DMS53 treated with DMSO at 0.1 percent for 48 hours (cell line): Measurements from ENCODE around the gene RBPJ.
A peak's percentile ranks its signal among the peaks of the same experiment; 100 is the strongest.
"Not testable (repeated sequence)": the region's sequence is repeated elsewhere in the genome, so short reads cannot be mapped to it uniquely, and the experiment has no call there.

ENCODE experiments used
- DNase-seq: peaks from one replicate; lab custom pipeline; 2025; ENCODE audit not compliant: unreplicated experiment; lab: John Stamatoyannopoulos, UW

Gene RBPJ

GRCh38 chr4:26300314-26301307 lies 20.2 kb upstream of the RBPJ start:
- DNase-seq, result no peak

- no peak for DNase-seq
Observed at GRCh38 chr4:26302031-26302899, 18.5 kb upstream of the RBPJ start.

GRCh38 chr4:26303008-26303407 lies 17.8 kb upstream of the RBPJ start:
- DNase-seq, result no peak

DNA sequence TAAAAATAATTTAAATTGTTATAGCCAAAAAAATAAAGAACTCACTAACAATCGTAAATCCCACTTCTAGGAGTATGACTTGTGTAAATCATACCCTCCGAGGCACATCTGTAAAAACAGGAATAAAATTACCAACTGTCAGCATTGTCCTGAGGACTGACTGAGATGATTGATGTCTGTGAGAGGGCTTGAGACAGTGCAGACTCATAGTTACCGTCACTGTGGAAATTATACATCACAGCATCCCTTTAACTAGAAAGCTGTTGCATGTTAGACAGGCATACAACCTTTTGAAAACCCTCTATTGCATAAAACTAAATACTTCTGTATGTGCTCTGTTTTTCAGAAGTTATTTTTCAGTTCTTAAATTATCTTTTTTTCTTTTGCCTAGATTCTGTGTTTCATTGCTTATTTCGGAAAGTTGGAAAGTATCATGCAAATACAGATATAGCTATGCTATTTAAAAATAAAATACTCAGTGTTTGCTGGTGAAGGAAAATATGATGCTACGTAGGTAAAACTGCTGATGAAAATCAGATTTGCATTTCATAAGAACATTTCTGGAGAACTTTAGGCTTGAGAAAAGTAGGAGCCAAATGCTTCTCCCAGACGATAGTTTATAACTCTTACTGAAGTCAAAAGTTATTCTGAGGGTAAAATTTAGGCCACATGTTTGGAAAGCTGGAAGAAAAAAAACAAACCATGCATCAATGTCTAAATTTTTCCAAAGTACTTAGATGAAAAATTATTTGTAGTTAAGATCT lies 13.6 kb upstream of the RBPJ start:
- no peak for DNase-seq

DNA sequence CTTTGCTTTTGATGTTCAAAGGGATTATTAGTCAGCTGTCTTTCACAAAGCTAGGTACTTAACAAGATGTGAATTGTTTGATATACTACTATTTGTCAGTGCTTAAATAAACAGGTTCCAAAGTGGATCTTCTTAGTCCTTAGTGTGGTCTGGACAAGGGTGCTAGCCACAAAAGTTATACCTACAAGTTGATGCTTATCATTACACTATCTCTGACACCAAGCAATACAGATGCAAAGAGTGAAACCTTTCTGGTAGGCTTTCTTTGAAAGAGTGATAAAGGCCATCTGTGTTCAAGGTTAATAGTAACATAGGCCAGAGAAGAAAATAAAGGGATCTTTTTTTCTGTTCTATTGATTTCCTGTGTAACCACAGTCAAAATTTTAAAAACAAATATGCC lies 12.2 kb upstream of the RBPJ start:
- DNase-seq, result no peak

DNA sequence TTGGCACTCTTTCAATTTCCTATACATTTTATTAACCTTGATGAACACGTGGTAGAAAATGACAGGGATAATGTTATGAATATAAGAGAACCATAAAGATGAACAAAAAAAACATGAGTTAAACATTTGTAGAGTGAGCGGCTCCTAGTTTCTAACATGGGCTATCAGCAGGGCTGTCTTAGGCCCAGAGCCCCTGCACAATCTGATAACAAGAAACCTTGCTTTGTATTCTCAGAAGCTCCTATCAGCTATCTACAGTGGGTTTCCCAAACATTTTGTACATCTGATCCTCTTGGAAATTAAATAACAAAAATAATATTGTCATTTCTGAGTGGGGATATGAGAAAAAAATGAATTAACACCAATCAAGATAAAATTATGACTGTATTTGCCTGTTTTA lies 10.6 kb upstream of the RBPJ start:
- DNase-seq, result no peak

GRCh38 chr4:26311633-26312032 lies 9.2 kb upstream of the RBPJ start:
- no peak for DNase-seq

DNA sequence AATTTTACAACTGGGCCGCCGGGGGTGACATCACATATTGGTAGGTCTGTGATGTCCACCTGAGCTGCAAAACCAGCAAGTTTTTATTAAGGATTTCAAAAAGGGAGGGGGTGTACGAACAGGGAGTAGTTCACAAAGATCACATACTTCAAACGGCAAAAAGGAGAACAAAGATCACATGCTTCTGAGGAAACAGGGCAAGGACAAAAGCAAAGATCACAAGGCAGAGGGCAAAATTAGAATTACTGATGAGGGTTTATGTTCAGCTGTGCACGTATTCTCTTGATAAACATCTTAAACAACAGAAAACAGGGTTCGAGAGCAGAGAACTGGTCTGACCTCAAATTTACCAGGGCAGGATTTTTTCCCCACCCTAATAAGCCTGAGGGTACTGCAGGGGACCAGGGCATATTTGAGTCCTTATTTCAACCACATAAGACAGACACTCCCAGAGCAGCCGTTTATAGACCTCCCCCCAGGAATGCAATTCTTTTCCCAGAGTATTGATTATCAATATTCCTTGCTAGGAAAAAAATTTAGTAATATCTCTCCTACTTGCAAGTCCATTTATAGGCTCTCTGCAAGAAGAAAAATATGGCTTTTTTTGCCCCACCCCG lies 5.4 kb upstream of the RBPJ start:
- not testable (repeated sequence) for DNase-seq

DNA sequence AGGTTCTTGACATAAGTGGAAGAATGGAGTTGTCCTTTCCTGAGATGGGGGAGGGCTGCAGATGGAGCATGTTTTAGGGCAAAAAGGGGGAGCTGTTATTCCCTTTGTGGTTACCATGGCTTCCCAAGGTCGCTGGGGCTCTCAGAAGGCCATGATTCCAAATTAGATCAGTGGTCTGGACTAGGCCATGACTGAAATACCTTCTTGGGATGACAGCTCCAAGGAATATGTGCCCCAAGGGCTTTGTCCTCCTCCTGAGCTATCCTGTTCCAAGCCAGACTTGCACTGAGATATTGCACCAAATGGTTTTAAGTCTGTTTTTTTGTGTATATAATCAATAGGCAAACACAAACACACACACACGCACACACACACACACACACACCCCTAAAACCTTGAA lies 3.0 kb upstream of the RBPJ start:
- no peak for DNase-seq

DNA sequence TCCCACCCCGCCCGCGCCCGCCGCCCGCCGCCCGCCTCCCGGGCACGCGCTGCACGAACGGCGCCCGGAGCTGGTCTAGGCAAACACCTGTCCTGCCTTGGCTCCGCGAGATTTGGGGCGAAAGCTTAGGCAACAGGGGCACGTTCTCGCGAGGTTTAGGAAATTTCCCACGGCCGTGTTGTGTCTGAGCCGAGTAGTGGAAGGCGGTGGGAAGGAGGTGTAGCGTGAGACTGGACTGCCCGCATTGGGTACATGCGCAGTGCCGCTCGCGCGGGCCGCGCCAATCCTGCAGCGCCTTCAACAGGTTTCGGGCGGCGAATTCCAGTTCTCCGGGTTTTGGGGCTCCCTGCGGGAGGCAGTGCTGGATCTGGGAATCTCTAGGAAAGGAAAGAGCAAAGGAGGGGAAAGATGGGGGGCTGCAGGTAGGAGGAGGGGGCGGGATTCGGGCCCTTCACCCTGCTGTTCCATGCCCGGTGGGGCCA lies 1.3 kb upstream of the RBPJ start:
- DNase-seq, result peak; percentile 100

DNA sequence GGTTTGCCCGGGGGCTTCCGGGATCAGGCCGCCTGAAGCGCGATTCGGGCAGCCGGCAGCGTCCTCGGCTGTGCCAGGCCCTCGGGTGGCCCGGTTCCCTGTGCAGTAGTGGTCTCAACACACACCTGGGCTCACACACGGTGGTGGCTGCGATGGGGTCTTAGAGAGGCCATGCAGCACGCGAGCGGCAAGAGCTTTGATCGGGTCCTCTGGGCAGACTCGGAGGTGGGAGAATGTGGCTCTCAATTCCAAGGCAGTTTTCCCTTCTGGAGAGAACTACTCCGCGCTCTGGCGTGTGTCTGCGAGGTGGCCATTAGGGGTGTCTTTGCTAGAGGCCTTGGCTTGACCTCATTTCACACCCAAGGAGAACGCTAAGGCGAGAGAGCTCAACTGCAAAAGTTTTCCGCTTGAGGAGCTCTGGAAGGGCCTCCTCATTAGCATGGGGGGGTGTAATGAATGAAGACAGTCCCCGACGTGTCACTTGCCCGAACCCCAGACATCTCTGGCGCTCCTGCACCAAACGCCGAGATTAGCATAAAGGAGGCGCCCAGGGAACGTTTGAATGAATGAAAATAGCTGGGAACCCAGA lies 771 bp upstream of the RBPJ start:
- DNase-seq, result peak; percentile 81

DNA sequence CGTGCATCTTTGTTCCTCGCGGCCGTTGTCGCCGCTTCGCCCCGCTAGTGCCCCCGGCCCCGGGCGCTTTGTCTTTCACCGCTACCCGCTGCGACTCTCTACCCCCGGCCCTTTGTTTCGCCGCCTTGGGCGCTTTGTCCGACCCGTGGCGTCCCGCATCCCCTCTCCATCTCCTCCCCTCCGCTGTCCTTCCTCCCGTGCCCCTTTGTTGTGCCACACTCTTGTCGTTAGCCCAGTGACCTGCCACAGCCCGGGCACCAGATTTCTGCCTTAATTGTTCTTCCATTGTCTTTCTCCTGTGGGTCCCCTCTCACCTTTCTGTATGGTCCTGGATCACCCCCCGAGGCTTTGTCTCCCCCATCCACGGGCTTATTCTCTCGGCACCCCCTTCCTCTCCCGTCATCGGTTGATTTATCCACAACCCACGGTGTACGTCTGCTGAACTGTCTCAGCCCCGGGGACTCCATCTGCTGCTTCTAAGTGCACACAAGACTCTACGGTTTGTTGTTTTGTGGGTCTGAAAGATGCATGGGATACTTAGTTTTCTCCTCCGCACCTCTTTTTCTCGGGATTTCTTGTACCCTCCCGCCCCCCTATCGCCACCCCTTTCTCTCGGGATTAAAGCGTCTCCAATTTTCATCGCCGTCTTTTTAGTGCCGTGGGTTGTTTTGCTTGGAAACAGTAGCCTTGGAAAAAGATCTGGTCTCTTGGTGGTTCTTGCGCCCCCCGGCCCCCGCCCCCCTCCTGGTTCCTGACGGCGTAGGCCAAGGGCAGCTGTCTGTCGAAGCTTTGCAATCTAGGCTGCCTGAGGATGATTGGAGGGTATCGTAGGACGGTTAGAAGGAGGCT lies 783 bp downstream of the RBPJ start:
- peak; percentile 20 for DNase-seq

- DNase-seq, result no peak
Observed at GRCh38 chr4:26322346-26322745, 1.5 kb downstream of the RBPJ start.

DNA sequence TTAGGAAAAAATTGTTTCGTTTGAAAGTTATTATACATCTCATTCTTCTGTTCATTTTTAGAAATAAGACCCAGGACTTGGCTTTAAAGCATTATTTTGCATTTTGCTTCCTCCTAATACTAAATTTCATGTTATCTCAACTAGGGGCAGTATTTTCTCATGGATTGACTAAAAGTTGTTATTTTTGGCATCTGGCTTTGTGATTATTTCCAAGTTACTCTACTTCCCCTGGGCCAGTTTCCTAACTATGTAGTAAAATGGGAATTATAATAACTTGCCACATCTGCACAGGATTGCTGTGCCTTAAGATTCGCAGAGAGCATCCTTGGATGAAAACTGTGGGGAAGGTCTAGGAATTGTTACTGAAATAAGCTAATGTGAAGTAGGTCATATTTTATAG lies 3.0 kb downstream of the RBPJ start:
- DNase-seq, result no peak

- no peak for DNase-seq
Observed at GRCh38 chr4:26325191-26325590, 4.4 kb downstream of the RBPJ start.

- no peak for DNase-seq
Observed at GRCh38 chr4:26326791-26327190, 6.0 kb downstream of the RBPJ start.

DNA sequence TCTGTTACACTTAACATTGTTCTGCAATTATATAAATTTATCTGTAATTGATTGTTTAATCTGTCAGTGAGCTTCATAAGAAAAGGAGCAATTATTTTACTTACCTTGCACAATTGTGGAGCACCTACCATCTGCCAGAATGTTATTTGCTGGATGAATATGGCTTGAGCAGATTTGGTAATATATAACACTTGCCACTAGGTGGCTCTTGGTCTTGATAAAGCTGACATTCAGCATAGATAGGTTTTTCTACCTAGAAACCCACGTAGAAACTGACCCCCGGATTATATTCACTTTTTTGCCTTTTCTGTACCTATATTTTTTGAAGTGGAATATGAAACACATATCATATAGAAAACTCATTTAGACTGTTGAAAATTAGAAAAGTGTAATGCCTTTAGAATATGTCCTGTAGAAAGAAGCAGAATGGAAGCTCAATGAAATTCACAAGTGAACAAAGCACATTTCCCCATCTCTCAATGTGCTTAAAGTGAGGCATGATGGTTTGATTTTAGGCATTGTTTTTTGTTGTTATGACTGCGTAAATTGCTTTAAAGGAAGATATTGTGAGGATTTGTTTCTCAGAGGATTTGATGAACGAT lies 9.5 kb downstream of the RBPJ start:
- peak; percentile 92 for DNase-seq

DNA sequence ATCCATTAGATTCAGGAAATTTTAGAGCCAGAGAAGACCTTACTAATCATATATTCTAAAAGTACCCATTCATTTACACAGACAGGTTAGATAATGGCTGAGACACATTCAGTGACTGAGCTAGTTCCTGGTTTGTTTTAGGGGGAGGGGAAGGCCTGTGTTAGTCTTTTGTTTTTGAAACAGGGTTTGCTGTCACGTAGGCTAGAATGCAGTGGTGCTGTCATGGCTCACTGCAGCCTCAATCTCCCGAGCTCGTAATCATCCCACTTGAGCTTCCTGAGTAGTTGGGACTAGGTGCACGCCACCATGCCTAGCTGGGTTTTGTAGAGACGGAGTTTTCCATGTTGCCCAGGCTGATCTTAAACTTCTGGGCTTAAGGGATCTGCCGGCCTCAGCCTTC lies 10.1 kb downstream of the RBPJ start:
- peak; percentile 96 for DNase-seq
